HG03439 (cell line): ENCODE results near the gene PCLO.

Source experiments
- ATAC-seq: cut with Tn5 transposase; IDR thresholded peaks from one replicate; pipeline ENCODE4 v1.9.1; 2021; ENCODE audit warnings: mild to moderate bottlenecking, moderate library complexity; ENCODE audit not compliant: unreplicated experiment

PCLO gene

GRCh38 chr7:83162402-83163256 is at the start of gene PCLO:
PCLO (minus strand) TSS chr7:83162884; CDS start chr7:83162592, 292 bp downstream.
- peak; percentile 95 for ATAC-seq

GRCh38 chr7:83211685-83212084 is 49.0 kb upstream of the PCLO start:
- ATAC-seq: no peak

GRCh38 chr7:83210479-83210878 is 47.8 kb upstream of the PCLO start:
- ATAC-seq: no peak

GRCh38 chr7:83204715-83205114 is 42.0 kb upstream of the PCLO start:
- no peak for ATAC-seq

GRCh38 chr7:83201355-83201754 is 38.7 kb upstream of the PCLO start:
- ATAC-seq: no peak

- no peak for ATAC-seq
Measured at GRCh38 chr7:83190659-83191389, 28.1 kb upstream of the PCLO start.

- no peak for ATAC-seq
Measured at GRCh38 chr7:83178796-83179195, 16.1 kb upstream of the PCLO start.

- no peak for ATAC-seq
Measured at GRCh38 chr7:83178066-83178465, 15.4 kb upstream of the PCLO start.

- ATAC-seq: no peak
Measured at GRCh38 chr7:83173664-83174063, 11.0 kb upstream of the PCLO start.

GRCh38 chr7:83166781-83167180 is 4.1 kb upstream of the PCLO start:
- no peak for ATAC-seq

- ATAC-seq: peak; percentile 5
Measured at GRCh38 chr7:83161899-83162401, 734 bp downstream of the PCLO start.

GRCh38 chr7:83161186-83161585 is 1.5 kb downstream of the PCLO start:
- ATAC-seq: no peak

- no peak for ATAC-seq
Measured at GRCh38 chr7:83159731-83160130, 3.0 kb downstream of the PCLO start.

GRCh38 chr7:83156006-83156405 is 6.7 kb downstream of the PCLO start:
- no peak for ATAC-seq

GRCh38 chr7:83155407-83155806 is 7.3 kb downstream of the PCLO start:
- no peak for ATAC-seq

GRCh38 chr7:83153419-83153818 is 9.3 kb downstream of the PCLO start:
- no peak for ATAC-seq

GRCh38 chr7:83150310-83150709 is 12.4 kb downstream of the PCLO start:
- no peak for ATAC-seq

- ATAC-seq: no peak
Measured at GRCh38 chr7:83149466-83149865, 13.2 kb downstream of the PCLO start.

- no peak for ATAC-seq
Measured at GRCh38 chr7:83148776-83149175, 13.9 kb downstream of the PCLO start.

- no peak for ATAC-seq
Measured at GRCh38 chr7:83143107-83143506, 19.6 kb downstream of the PCLO start.

GRCh38 chr7:83142365-83142764 is 20.3 kb downstream of the PCLO start:
- no peak for ATAC-seq

- no peak for ATAC-seq
Measured at GRCh38 chr7:83141927-83142326, 20.8 kb downstream of the PCLO start.
